Suprapubic skin (tissue), 4 donors: ENCODE measurements around the gene TNNC1. TPM values are rescaled to one million over a fixed set of nuclear protein-coding genes. Genes with fewer than 3 reads are reported as not detected.

ENCODE experiments used
- DNase-seq, 2 donors: peaks; one replicate each; pipeline ENCODE4 v3.0.0-alpha.2; 2019; ENCODE audit warnings: low spot score in 2 of 2
- H3K27ac ChIP-seq: fragments of 200-600 bp; sonication (generic); one replicate; pipeline ENCODE4 v1.5.1; 2019
- H3K27me3 ChIP-seq: fragments of 200-600 bp; sonication (generic); one replicate; pipeline ENCODE4 v1.5.1; 2019
- H3K36me3 ChIP-seq: fragments of 200-600 bp; sonication (generic); one replicate; pipeline ENCODE4 v1.5.1; 2019
- H3K4me1 ChIP-seq: fragments of 200-600 bp; sonication (generic); one replicate; pipeline ENCODE4 v1.5.1; 2019
- H3K4me3 ChIP-seq: fragments of 200-600 bp; sonication (generic); one replicate; pipeline ENCODE4 v1.5.1; 2019; ENCODE audit warnings: mild to moderate bottlenecking
- H3K9me3 ChIP-seq: fragments of 200-600 bp; sonication (generic); one replicate; pipeline ENCODE4 v1.5.1; 2019
- EP300 ChIP-seq: sonication (generic); formaldehyde crosslinking; IDR thresholded peaks from one replicate; pipeline ENCODE4 v1.6.1; 2017; ENCODE audit warnings: antibody characterized with exemption
- POLR2A ChIP-seq, 2 donors: fragments of 450-650 bp; IDR thresholded peaks; one replicate each; pipeline ENCODE4 v1.6.1; 2017; ENCODE audit warnings: antibody characterized with exemption in 2 of 2, mild to moderate bottlenecking in 2 of 2, moderate library complexity in 2 of 2
- POLR2AphosphoS5 ChIP-seq, 3 donors: sonication (generic); formaldehyde crosslinking; IDR thresholded peaks; one replicate each; pipeline ENCODE4 v1.6.1; 2017; ENCODE audit warnings: antibody characterized with exemption in 3 of 3
- WGBS: methylation state at CpG from one replicate; pipeline ENCODE4 v1.1.5; 2018; 5-methylcytosine and 5-hydroxymethylcytosine counted together
- total RNA-seq, 4 donors: library from RNA; depleted of rRNA; stranded (reverse); fragments of >200 nt; gene quantifications; one replicate each; pipeline ENCODE4 v1.1.0, GENCODE V29; 2016
- TF ChIP-seq, protein P1 (sequence below), 2 donors: fragments of 200-600 bp in 1 of 2; fragments of 450-650 bp in 1 of 2; sonication (generic) in 1 of 2; IDR thresholded peaks; one replicate each; pipeline ENCODE4 v1.5.1; 2016 to 2019; ENCODE audit warnings: antibody characterized with exemption in 2 of 2, mild to moderate bottlenecking in 1 of 2, moderate library complexity in 1 of 2

TNNC1 gene
- total RNA-seq, 4 donors from 2014 or later, result 1.4 to 15.9 (median 8.4) TPM

DNA sequence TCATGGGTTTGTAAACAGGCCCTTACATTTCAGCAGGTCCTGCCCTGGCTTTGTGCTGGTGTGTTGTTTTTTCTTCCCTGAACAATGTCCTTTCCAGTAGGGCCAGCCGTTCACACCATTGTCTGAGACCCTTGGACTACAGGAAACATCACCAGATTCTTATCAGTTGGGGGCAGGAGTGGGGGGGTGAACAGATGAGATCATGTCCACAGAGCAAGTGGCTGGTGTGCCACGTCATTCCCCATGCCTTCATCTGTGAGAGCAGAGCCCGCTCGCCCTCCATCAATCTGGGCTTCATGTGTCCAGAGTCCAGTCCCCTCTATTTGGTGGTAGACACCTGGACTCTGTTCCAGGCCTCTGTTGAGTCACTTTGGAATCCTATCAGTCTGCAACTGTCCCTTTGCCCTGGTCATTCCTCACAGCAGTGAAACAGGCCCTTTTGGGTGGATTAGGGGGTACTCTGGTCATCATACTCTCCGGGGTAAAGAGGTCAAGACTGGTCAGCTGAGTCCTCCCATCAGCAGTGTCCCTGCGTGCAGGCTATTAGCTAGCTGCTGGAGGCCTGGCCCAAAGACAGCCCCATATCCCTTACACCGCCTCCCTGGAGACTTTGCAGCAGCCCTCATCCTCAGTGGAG is 23.9 kb downstream of the TNNC1 start:
- peak in 1 of 2 donors; percentile 46 for DNase-seq
- 91% methylated on average over 7 of the region's 7 CpGs for WGBS
- H3K4me1 ChIP-seq, result peaks cover 43% of the 10 kb centered on the region
- no peaks in the 10 kb centered on the region for H3K36me3 ChIP-seq
- no peak overlapping the region for H3K27ac ChIP-seq
- TF ChIP-seq POLR2AphosphoS5 (IDR thresholded peaks at IDR 0.05) (no peak), EP300 (no peak)
- no peak overlapping the region for H3K4me3 ChIP-seq
- no peaks in the 10 kb centered on the region for H3K27me3 ChIP-seq
- H3K9me3 ChIP-seq, result no peaks in the 10 kb centered on the region

DNA sequence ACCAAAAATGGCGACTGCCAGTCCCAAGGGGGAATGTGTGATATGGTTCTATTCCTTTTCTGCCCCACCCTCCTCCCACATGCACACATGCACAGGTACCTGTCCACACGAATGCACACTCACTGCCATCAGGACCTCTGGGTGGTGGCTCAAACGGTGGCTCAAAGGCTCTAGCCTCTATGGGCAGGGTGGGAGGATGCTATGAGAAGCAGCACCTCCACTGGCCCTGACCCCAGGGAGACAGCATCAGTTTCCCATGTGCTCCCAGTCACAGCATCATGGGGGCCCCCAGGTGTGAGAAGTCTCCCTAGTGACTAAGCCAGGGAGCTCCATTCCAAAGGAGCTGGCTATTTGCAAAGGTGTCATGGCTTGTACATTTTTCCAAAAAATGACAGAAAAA is 24.8 kb downstream of the TNNC1 start:
- no peak for TF ChIP-seq POLR2A (IDR thresholded peaks at IDR 0.05)
- TF ChIP-seq EP300, result no peak
- no peak for TF ChIP-seq POLR2AphosphoS5 (IDR thresholded peaks at IDR 0.05)
- TF ChIP-seq, protein P1, sequence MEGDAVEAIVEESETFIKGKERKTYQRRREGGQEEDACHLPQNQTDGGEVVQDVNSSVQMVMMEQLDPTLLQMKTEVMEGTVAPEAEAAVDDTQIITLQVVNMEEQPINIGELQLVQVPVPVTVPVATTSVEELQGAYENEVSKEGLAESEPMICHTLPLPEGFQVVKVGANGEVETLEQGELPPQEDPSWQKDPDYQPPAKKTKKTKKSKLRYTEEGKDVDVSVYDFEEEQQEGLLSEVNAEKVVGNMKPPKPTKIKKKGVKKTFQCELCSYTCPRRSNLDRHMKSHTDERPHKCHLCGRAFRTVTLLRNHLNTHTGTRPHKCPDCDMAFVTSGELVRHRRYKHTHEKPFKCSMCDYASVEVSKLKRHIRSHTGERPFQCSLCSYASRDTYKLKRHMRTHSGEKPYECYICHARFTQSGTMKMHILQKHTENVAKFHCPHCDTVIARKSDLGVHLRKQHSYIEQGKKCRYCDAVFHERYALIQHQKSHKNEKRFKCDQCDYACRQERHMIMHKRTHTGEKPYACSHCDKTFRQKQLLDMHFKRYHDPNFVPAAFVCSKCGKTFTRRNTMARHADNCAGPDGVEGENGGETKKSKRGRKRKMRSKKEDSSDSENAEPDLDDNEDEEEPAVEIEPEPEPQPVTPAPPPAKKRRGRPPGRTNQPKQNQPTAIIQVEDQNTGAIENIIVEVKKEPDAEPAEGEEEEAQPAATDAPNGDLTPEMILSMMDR (IDR thresholded peaks at IDR 0.05), result no peak
- Histone ChIP-seq H3K4me3 (no peak overlapping the region), H3K4me1 (peaks cover 35% of the 10 kb centered on the region), H3K27ac (no peak overlapping the region), H3K9me3 (no peaks in the 10 kb centered on the region), H3K36me3 (no peaks in the 10 kb centered on the region), H3K27me3 (no peaks in the 10 kb centered on the region)
- WGBS, result 42% methylated on average over 3 of the region's 3 CpGs
- peak in 1 of 2 donors; percentile 61 for DNase-seq

DNA sequence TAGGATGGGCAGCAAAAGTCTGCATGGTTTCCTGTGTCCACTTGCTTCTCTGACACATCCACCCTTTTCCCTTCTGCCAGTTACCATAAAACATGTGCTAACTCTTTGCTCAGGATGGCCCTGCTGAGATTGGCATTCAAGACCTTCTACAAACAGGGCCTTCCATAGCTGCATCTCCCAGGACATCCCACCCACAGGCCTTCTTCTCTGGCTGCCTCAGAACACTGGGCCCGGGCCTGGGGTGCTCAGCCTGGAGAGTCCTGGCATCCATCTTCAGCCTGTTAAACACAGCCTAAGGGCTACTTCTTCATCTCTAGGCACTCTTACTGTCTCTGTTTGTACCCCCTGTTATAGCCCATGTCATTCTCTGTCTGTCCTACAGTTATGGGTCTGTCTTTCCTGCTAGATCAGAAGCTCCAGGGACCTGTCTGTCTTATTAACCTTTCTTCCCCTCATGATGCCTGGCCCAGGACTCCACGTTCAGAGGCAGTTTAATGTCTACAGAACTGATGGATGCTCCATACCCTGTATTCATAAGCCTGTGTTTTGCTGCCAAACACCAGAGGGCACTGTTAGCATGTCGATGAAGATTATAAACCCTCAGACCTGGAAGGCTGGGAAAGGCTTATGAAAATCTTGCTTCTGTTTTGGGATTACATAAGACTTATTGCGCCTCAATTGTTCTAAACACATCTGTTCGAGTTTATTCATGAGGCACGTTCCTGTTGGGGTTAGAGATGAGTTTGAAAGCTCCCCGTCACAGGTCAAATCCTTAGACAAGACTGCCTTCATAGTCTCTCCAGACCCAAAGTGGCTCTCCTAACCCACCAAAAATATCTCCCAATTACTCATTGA is 25.5 kb downstream of the TNNC1 start:
- H3K36me3 ChIP-seq, result no peaks in the 10 kb centered on the region
- no peak overlapping the region for H3K4me3 ChIP-seq
- no peak overlapping the region for H3K27ac ChIP-seq
- H3K27me3 ChIP-seq, result no peaks in the 10 kb centered on the region
- peaks cover 28% of the 10 kb centered on the region for H3K4me1 ChIP-seq
- TF ChIP-seq POLR2A (IDR thresholded peaks at IDR 0.05), result no peak
- TF ChIP-seq, protein P1 (IDR thresholded peaks at IDR 0.05), result peak; percentile 55 to 63
- 11% methylated on average over 7 of the region's 7 CpGs for WGBS
- no peaks in the 10 kb centered on the region for H3K9me3 ChIP-seq
- DNase-seq, result peak in 1 of 2 donors; percentile 75

DNA sequence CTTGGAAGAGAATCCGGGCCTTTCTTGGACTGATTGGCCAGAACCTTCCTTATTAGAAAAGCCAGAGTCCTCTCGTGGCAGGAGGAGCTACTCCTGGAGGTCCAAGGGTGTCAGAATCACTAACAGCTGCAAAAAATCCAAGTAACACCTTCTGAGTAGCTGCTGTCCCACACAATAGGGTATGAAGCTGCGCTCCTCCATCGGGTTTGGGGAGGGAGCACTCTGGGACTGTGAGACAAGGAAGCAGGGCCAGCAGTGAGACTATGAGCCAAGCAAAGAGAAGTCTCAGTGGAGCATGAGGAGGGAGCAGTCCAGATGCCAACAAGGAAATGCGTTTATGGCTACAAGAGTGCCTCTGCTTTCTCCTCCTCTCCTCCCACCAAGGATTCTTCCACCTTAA is 30.7 kb downstream of the TNNC1 start:
- DNase-seq, result peak in 1 of 2 donors; percentile 40
- Histone ChIP-seq H3K4me1 (no peaks in the 10 kb centered on the region), H3K27me3 (no peaks in the 10 kb centered on the region), H3K36me3 (peaks cover 29% of the 10 kb centered on the region), H3K27ac (no peak overlapping the region), H3K9me3 (no peaks in the 10 kb centered on the region), H3K4me3 (no peak overlapping the region)
- 46% methylated on average over 5 of the region's 5 CpGs for WGBS
- TF ChIP-seq POLR2AphosphoS5 (IDR thresholded peaks at IDR 0.05) (no peak), EP300 (no peak), POLR2A (IDR thresholded peaks at IDR 0.05) (no peak)
- TF ChIP-seq, protein P1 (IDR thresholded peaks at IDR 0.05), result no peak

DNA sequence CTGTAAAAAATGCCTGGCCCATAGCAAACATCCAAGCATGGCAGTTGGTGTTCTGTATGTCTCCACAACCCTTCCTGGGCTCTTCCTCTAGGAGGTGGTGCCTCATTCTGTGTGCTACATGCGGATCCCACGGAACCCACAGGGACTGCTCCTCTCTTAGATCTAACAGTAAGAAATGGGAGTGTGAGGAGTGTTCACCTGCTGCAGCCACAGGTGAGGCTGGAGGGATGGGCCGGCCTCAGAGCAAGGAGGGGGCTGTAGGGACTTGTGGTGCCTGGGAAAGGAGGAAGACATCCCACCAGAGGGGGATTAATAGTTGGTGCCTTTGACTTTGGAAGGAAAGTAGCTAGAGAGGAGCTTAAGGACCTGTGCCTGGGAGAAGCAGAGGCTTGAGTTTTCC is 31.2 kb downstream of the TNNC1 start:
- WGBS, result 94% methylated on average over 3 of the region's 3 CpGs
- H3K27me3 ChIP-seq, result no peaks in the 10 kb centered on the region
- H3K9me3 ChIP-seq, result no peaks in the 10 kb centered on the region
- no peak for DNase-seq
- H3K36me3 ChIP-seq, result peaks cover 29% of the 10 kb centered on the region
- no peak overlapping the region for H3K4me3 ChIP-seq
- H3K27ac ChIP-seq, result no peak overlapping the region
- no peak for TF ChIP-seq POLR2A (IDR thresholded peaks at IDR 0.05)
- no peak for TF ChIP-seq EP300
- TF ChIP-seq, protein P1 (IDR thresholded peaks at IDR 0.05), result no peak
- no peak for TF ChIP-seq POLR2AphosphoS5 (IDR thresholded peaks at IDR 0.05)
- peaks cover 2% of the 10 kb centered on the region for H3K4me1 ChIP-seq
